Endothelial cell of umbilical vein (primary cell): ENCODE data around the gene POLE. TPM values are rescaled to one million over a fixed set of nuclear protein-coding genes. Genes with fewer than 3 reads are reported as not detected.
"Not testable (repeated sequence)": the region's sequence is repeated elsewhere in the genome, so short reads cannot be mapped to it uniquely, and the experiment has no call there.

Source experiments
- BruUV-seq: library from RNA; stranded (reverse); fragments of 400-500 nt; replicated peaks from 2 replicates; lab custom pipeline; 2021; lab: Mats Ljungman, UMichigan
- CTCF ChIA-PET: fragments of 300-600, 350-600 bp; sonication (Branson Sonifier 250); formaldehyde crosslinking; loops from one replicate; lab custom pipeline; 2021; ENCODE audit warnings: antibody characterized with exemption, inconsistent platforms; lab: Charles Lee
- POLR2A ChIA-PET: fragments of 300-600, 350-600 bp; sonication (Branson Sonifier 250); formaldehyde crosslinking; loops from one replicate; lab custom pipeline; 2021; ENCODE audit warnings: antibody characterized with exemption, inconsistent platforms; lab: Charles Lee
- DNase-seq: peaks from one replicate; pipeline ENCODE4 v3.0.0-alpha.2; 2011; ENCODE audit warnings: low read depth, low spot score
- FAIRE-seq: peaks from 2 replicates; lab custom pipeline; 2011; peaks lifted over from hg19 to GRCh38; lab: Jason Lieb, UNC
- H2AFZ ChIP-seq: 2 replicates; pipeline ENCODE4 v1.6.0; 2012; ENCODE audit warnings: low read depth, low read length, control low read depth, inconsistent platforms
- H3K27ac ChIP-seq: 2 replicates; pipeline ENCODE4 v1.5.1; 2011; ENCODE audit warnings: low read depth, mild to moderate bottlenecking, control low read depth, low read length, moderate library complexity; ENCODE audit not compliant: insufficient read depth
- H3K27me3 ChIP-seq, 2 experiments: 2 replicates each; pipeline versions ENCODE4 v1.6.0 to v1.6.1; 2011; ENCODE audit warnings: low read length in 2 of 2, mixed read lengths in 1 of 2; ENCODE audit not compliant: control insufficient read depth in 2 of 2, insufficient read depth in 2 of 2
- H3K36me3 ChIP-seq, 2 experiments: 2 replicates in 1 of 2; 3 replicates in 1 of 2; pipeline ENCODE4 v1.5.1; 2011; ENCODE audit warnings: low read length in 2 of 2, mild to moderate bottlenecking in 1 of 2, moderate library complexity in 1 of 2; ENCODE audit not compliant: control insufficient read depth in 2 of 2, insufficient read depth in 2 of 2; ENCODE audit errors: extremely low read depth in 1 of 2
- H3K4me1 ChIP-seq: 3 replicates; pipeline ENCODE4 v1.5.1; 2011; ENCODE audit warnings: mild to moderate bottlenecking, low read length; ENCODE audit not compliant: control insufficient read depth, insufficient read depth; ENCODE audit errors: extremely low read depth
- H3K4me2 ChIP-seq: 2 replicates; pipeline ENCODE4 v1.6.1; 2011; ENCODE audit warnings: low read length, control low read depth, mixed read lengths; ENCODE audit not compliant: insufficient read depth
- H3K4me3 ChIP-seq, 3 experiments: fragments of 200-600 bp in 1 of 3; sonication (generic), shearing (Covaris generic) in 1 of 3; replicated peaks in 1 of 3; 2 replicates each; pipeline ENCODE4 v1.5.1; 2011 to 2016; ENCODE audit warnings: control low read depth in 3 of 3, low read length in 3 of 3, mild to moderate bottlenecking in 2 of 3, inconsistent platforms in 1 of 3, low read depth in 1 of 3, moderate library complexity in 1 of 3; ENCODE audit not compliant: insufficient read depth in 1 of 3
- H3K79me2 ChIP-seq: 2 replicates; pipeline ENCODE4 v1.6.0; 2012; ENCODE audit warnings: low read length, inconsistent platforms; ENCODE audit not compliant: control insufficient read depth, insufficient read depth
- H3K9ac ChIP-seq: replicated peaks from 2 replicates; pipeline ENCODE3; 2011; ENCODE audit warnings: low read length, control low read depth; ENCODE audit not compliant: insufficient read depth; ENCODE audit errors: extremely low read depth
- H3K9me1 ChIP-seq: replicated peaks from 3 replicates; pipeline ENCODE4 v1.6.0; 2011; ENCODE audit warnings: mild to moderate bottlenecking, low read length; ENCODE audit not compliant: control insufficient read depth, insufficient read depth; ENCODE audit errors: extremely low read depth
- H3K9me3 ChIP-seq: replicated peaks from 2 replicates; pipeline ENCODE4 v1.5.1; 2012; ENCODE audit warnings: low read length, inconsistent platforms; ENCODE audit not compliant: control insufficient read depth, insufficient read depth
- H4K20me1 ChIP-seq: replicated peaks from 2 replicates; pipeline ENCODE3; 2011; ENCODE audit warnings: mild to moderate bottlenecking, low read length; ENCODE audit not compliant: control insufficient read depth, insufficient read depth; ENCODE audit errors: extremely low read depth
- EZH2 ChIP-seq: IDR thresholded peaks from 2 replicates; pipeline ENCODE4 v1.6.1; 2012; ENCODE audit warnings: borderline replicate concordance, low read depth, mild to moderate bottlenecking, moderate library complexity, low read length, inconsistent platforms; ENCODE audit not compliant: severe bottlenecking
- dilution Hi-C: fragments of 300-500 bp; cut with MboI; formaldehyde crosslinking; loops from one replicate; pipeline ENCODE4 v1.15.0; 2019; ENCODE audit warnings: low sequenced_read_pairs; ENCODE audit not compliant: extremely low pct_ligation_motif_present
- intact Hi-C: fragments of 100-400 bp; cut with micrococcal nuclease; formaldehyde crosslinking; loops from one replicate; pipeline ENCODE4 v1.10.0; 2022
- polyA plus RNA-seq, 4 experiments: library from polyadenylated mRNA; depleted of rRNA in 3 of 4; stranded (reverse) in 3 of 4; unstranded in 1 of 4; fragments of >200 nt; gene quantifications; 2 replicates each; pipeline versions ENCODE4 v1.2.1 to v1.2.3, GENCODE V29; 2011 to 2012; ENCODE audit warnings: missing spikeins in 1 of 4
- total RNA-seq: library from RNA; stranded (reverse); gene quantifications from 2 replicates; pipeline ENCODE4 v1.2.3, GENCODE V29; 2021
- TF ChIP-seq, protein P1 (sequence below), 2 donors: IDR thresholded peaks; 1 replicate in 1 of 2; 2 replicates in 1 of 2; pipeline ENCODE4 v1.5.1; 2011; ENCODE audit warnings: low read length in 2 of 2, mild to moderate bottlenecking in 2 of 2, moderate library complexity in 2 of 2, control low read depth in 1 of 2, inconsistent platforms in 1 of 2, low read depth in 1 of 2; ENCODE audit not compliant: insufficient read depth in 1 of 2; ENCODE audit errors: extremely low read depth in 1 of 2

POLE gene
- total and polyA plus RNA-seq, 2 donors (not counting 3 experiments of a cell fraction or from before 2014, with no cell fraction given), result 22.9 to 82.7 TPM

GRCh38 chr12:132600048-132601032, 86.8 kb downstream of the POLE start:
- DNase-seq, result peak; percentile 67
- H3K27ac ChIP-seq, result no peak overlapping the region
- no peaks in the 10 kb centered on the region for H3K9me3 ChIP-seq
- H2AFZ ChIP-seq, result peak overlapping the region; percentile 67
- no peaks in the 10 kb centered on the region for H3K9me1 ChIP-seq
- CTCF ChIA-PET, result interaction anchor here (1.0 to 7.3 kb wide), 3 partner anchors 10 to 38 kb away, joined by 4 to 102 read pairs (median 12); partner anchors contain the start of genes LRCOL1 and P2RX2
- no peaks in the 10 kb centered on the region for H4K20me1 ChIP-seq
- H3K4me2 ChIP-seq, result peak overlapping the region; percentile 69
- peak; percentile 70 for FAIRE-seq
- H3K4me3 ChIP-seq, result peak overlapping the region in 2 of 3 experiments; percentile 26 to 51
- no peak for TF ChIP-seq EZH2
- TF ChIP-seq, protein P1, sequence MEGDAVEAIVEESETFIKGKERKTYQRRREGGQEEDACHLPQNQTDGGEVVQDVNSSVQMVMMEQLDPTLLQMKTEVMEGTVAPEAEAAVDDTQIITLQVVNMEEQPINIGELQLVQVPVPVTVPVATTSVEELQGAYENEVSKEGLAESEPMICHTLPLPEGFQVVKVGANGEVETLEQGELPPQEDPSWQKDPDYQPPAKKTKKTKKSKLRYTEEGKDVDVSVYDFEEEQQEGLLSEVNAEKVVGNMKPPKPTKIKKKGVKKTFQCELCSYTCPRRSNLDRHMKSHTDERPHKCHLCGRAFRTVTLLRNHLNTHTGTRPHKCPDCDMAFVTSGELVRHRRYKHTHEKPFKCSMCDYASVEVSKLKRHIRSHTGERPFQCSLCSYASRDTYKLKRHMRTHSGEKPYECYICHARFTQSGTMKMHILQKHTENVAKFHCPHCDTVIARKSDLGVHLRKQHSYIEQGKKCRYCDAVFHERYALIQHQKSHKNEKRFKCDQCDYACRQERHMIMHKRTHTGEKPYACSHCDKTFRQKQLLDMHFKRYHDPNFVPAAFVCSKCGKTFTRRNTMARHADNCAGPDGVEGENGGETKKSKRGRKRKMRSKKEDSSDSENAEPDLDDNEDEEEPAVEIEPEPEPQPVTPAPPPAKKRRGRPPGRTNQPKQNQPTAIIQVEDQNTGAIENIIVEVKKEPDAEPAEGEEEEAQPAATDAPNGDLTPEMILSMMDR (IDR thresholded peaks at IDR 0.05; ENCODE audit: extremely low read depth in 1 of 2, insufficient read depth in 1 of 2, low read depth in 1 of 2, low read length in 2 of 2), result peak; percentile 71 to 87
- intact Hi-C loops, result loop anchor here (1.0 to 2.0 kb wide), 3 partner anchors 15 to 86 kb away; partner anchors contain the start of genes POLE and PXMP2
- H3K79me2 ChIP-seq, result no peaks in the 10 kb centered on the region
- dilution Hi-C loops, result no loop called here
- H3K27me3 ChIP-seq, result peaks cover 3 to 30% of the 10 kb centered on the region in 2 experiments
- BruUV-seq, result no TSS peak
- peaks cover 24% of the 10 kb centered on the region for H3K4me1 ChIP-seq
- peak overlapping the region; percentile 41 for H3K9ac ChIP-seq
- H3K36me3 ChIP-seq, result no peaks in the 10 kb centered on the region
- POLR2A ChIA-PET, result no interaction called here

DNA sequence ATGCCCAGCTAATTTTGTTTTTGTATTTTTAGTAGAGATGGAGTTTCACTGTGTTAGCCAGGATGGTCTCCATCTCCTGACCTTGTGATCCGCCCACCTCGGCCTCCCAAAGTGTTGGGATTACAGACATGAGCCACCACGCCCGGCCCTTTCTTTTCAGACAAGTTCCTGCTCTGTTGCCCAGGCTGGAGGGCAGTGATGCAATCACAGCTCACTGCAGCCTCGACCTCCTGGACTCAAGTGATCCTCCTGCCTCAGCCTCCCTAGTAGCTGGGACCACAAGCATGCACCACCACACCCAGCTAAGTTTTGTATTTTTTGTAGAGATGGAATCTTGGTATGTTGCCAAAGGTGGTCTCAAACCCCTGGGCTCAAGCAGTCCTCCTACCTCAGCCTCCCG, 87.6 kb downstream of the POLE start:
- POLR2A ChIA-PET, FAIRE-seq, H3K9me1 ChIP-seq, dilution Hi-C loops, DNase-seq, H2AFZ ChIP-seq, H3K36me3 ChIP-seq, H3K4me3 ChIP-seq, H3K4me2 ChIP-seq, BruUV-seq, H3K27ac ChIP-seq, H3K79me2 ChIP-seq, H4K20me1 ChIP-seq, H3K9me3 ChIP-seq, H3K9ac ChIP-seq: not testable (repeated sequence)
- H3K27me3 ChIP-seq, result peaks cover 0 to 24% of the 10 kb centered on the region in 2 experiments
- peaks cover 24% of the 10 kb centered on the region for H3K4me1 ChIP-seq
- intact Hi-C loops, result loop anchor here (5.0 kb wide), 1 partner anchor 92 kb away; no protein-coding TSS in a partner anchor
- CTCF ChIA-PET, result interaction anchor here (0.7 to 7.3 kb wide), 5 partner anchors 11 to 139 kb away, joined by 3 to 102 read pairs (median 5); partner anchors contain the start of genes LRCOL1 and P2RX2
